Tibial nerve (tissue), 4 donors: ENCODE data around the gene GATAD1. TPM values are rescaled to one million over a fixed set of nuclear protein-coding genes. Genes with fewer than 3 reads are reported as not detected.
"Not testable (repeated sequence)": the region's sequence is repeated elsewhere in the genome, so short reads cannot be mapped to it uniquely, and the experiment has no call there.

ENCODE experiments used
- DNase-seq, 2 donors: peaks; one replicate each; pipeline ENCODE4 v3.0.0-alpha.2; 2019; ENCODE audit warnings: low spot score in 2 of 2
- H3K27ac ChIP-seq, 4 donors: fragments of 200-600 bp; sonication (generic) in 3 of 4; one replicate each; pipeline ENCODE4 v1.5.1; 2017 to 2019; ENCODE audit warnings: mild to moderate bottlenecking in 1 of 4
- H3K27me3 ChIP-seq, 2 donors: fragments of 200-600 bp; sonication (generic) in 1 of 2; one replicate each; pipeline versions ENCODE4 v1.5.1 to v1.6.0; 2017 to 2019
- H3K36me3 ChIP-seq, 3 donors: fragments of 200-600 bp; sonication (generic); one replicate each; pipeline ENCODE4 v1.5.1; 2018 to 2019
- H3K4me1 ChIP-seq, 4 donors: fragments of 200-600 bp; sonication (generic) in 3 of 4; one replicate each; pipeline ENCODE4 v1.5.1; 2017 to 2019
- H3K4me3 ChIP-seq, 4 donors: fragments of 200-600 bp; sonication (generic) in 3 of 4; one replicate each; pipeline ENCODE4 v1.5.1; 2017 to 2019; ENCODE audit warnings: mild to moderate bottlenecking in 1 of 4, moderate library complexity in 1 of 4
- H3K9me3 ChIP-seq, 4 donors: fragments of 200-600 bp; sonication (generic) in 3 of 4; one replicate each; pipeline ENCODE4 v1.5.1; 2017 to 2019
- CTCF ChIP-seq, 5 experiments: fragments of 200-600 bp in 3 of 5; fragments of 450-650 bp in 2 of 5; sonication (generic) in 3 of 5; IDR thresholded peaks; one replicate each; pipeline ENCODE4 v1.5.1; 2016 to 2019; ENCODE audit warnings: antibody characterized with exemption in 5 of 5, mild to moderate bottlenecking in 3 of 5, moderate library complexity in 2 of 5
- EP300 ChIP-seq, 2 donors: sonication (generic); formaldehyde crosslinking; IDR thresholded peaks; one replicate each; pipeline ENCODE4 v1.6.1; 2017; ENCODE audit warnings: antibody characterized with exemption in 2 of 2, mild to moderate bottlenecking in 1 of 2
- POLR2A ChIP-seq, 2 donors: fragments of 450-650 bp; IDR thresholded peaks; one replicate each; pipeline ENCODE4 v1.6.1; 2017; ENCODE audit warnings: antibody characterized with exemption in 2 of 2, mild to moderate bottlenecking in 2 of 2, moderate library complexity in 2 of 2
- WGBS, 2 donors: methylation state at CpG; one replicate each; pipeline ENCODE4 v1.1.5; 2018; 5-methylcytosine and 5-hydroxymethylcytosine counted together
- total RNA-seq, 4 donors: library from RNA; depleted of rRNA; stranded (reverse); fragments of >200 nt; gene quantifications; one replicate each; pipeline ENCODE4 v1.1.0, GENCODE V29; 2016

Gene GATAD1
- total RNA-seq, 4 donors from 2014 or later = 46.8 to 91.2 (median 55.9) TPM

- TF ChIP-seq POLR2A (IDR thresholded peaks at IDR 0.05) (no peak), CTCF (IDR thresholded peaks at IDR 0.05) (no peak), EP300 (IDR thresholded peaks at IDR 0.05) (no peak)
- Histone ChIP-seq H3K9me3 (no peaks in the 10 kb centered on the region), H3K27me3 (no peaks in the 10 kb centered on the region), H3K36me3 (peaks cover 0 to 42% (median 0%) of the 10 kb centered on the region in 3 donors), H3K4me3 (no peak overlapping the region), H3K4me1 (no peaks in the 10 kb centered on the region), H3K27ac (no peak overlapping the region)
- no peak for DNase-seq
- 89 to 94% methylated on average over 6 of the region's 6 CpGs for WGBS, 2 donors
These were observed 43.6 kb upstream of the GATAD1 start for GRCh38 chr7:92403760-92404074.

- Histone ChIP-seq H3K4me1 (no peaks in the 10 kb centered on the region), H3K36me3 (peaks cover 0 to 38% (median 0%) of the 10 kb centered on the region in 3 donors), H3K27ac (no peak overlapping the region), H3K27me3 (no peaks in the 10 kb centered on the region), H3K4me3 (no peak overlapping the region), H3K9me3 (no peaks in the 10 kb centered on the region)
- TF ChIP-seq CTCF (IDR thresholded peaks at IDR 0.05) (no peak), EP300 (IDR thresholded peaks at IDR 0.05) (no peak), POLR2A (IDR thresholded peaks at IDR 0.05) (no peak)
- DNase-seq = no peak
- WGBS, 2 donors = 58 to 65% methylated on average over 6 of the region's 6 CpGs
These were observed 43.1 kb upstream of the GATAD1 start for GRCh38 chr7:92404170-92404614.

- no peaks in the 10 kb centered on the region for H3K9me3 ChIP-seq
- H3K27ac ChIP-seq = no peak overlapping the region
- TF ChIP-seq CTCF (IDR thresholded peaks at IDR 0.05) = no peak
- no peak for TF ChIP-seq EP300 (IDR thresholded peaks at IDR 0.05)
- no peak for TF ChIP-seq POLR2A (IDR thresholded peaks at IDR 0.05)
- no peaks in the 10 kb centered on the region for H3K36me3 ChIP-seq
- no peak for DNase-seq
- 93 to 97% methylated on average over 1 of the region's 1 CpG for WGBS, 2 donors
- peaks cover 0 to 3% of the 10 kb centered on the region in 2 donors for H3K27me3 ChIP-seq
- H3K4me1 ChIP-seq = no peaks in the 10 kb centered on the region
- no peak overlapping the region for H3K4me3 ChIP-seq
These were observed 37.9 kb upstream of the GATAD1 start for GRCh38 chr7:92409357-92409756.

- H3K27me3 ChIP-seq, DNase-seq, H3K4me1 ChIP-seq, H3K36me3 ChIP-seq, H3K27ac ChIP-seq, H3K9me3 ChIP-seq, H3K4me3 ChIP-seq: not testable (repeated sequence)
- WGBS, 2 donors = 94 to 96% methylated on average over 6 of the region's 6 CpGs
These were observed 37.1 kb upstream of the GATAD1 start for GRCh38 chr7:92410162-92410561.

GRCh38 chr7:92412745-92413144, 34.5 kb upstream of the GATAD1 start:
- H3K9me3 ChIP-seq = no peaks in the 10 kb centered on the region
- H3K27me3 ChIP-seq = peaks cover 0 to 3% of the 10 kb centered on the region in 2 donors
- TF ChIP-seq POLR2A (IDR thresholded peaks at IDR 0.05) = no peak
- no peak for TF ChIP-seq EP300 (IDR thresholded peaks at IDR 0.05)
- no peak for TF ChIP-seq CTCF (IDR thresholded peaks at IDR 0.05)
- no peaks in the 10 kb centered on the region for H3K4me1 ChIP-seq
- DNase-seq = no peak
- 79 to 82% methylated on average over 11 of the region's 11 CpGs for WGBS, 2 donors
- H3K36me3 ChIP-seq = no peaks in the 10 kb centered on the region
- H3K4me3 ChIP-seq = no peak overlapping the region
- H3K27ac ChIP-seq = no peak overlapping the region

GRCh38 chr7:92413550-92413949, 33.7 kb upstream of the GATAD1 start:
- TF ChIP-seq POLR2A (IDR thresholded peaks at IDR 0.05) (no peak), CTCF (IDR thresholded peaks at IDR 0.05) (no peak), EP300 (IDR thresholded peaks at IDR 0.05) (no peak)
- no peak overlapping the region for H3K4me3 ChIP-seq
- no peaks in the 10 kb centered on the region for H3K4me1 ChIP-seq
- peaks cover 0 to 3% of the 10 kb centered on the region in 2 donors for H3K27me3 ChIP-seq
- 58% methylated on average over 5 of the region's 5 CpGs for WGBS, 2 donors
- no peaks in the 10 kb centered on the region for H3K36me3 ChIP-seq
- H3K9me3 ChIP-seq = no peaks in the 10 kb centered on the region
- DNase-seq = no peak
- H3K27ac ChIP-seq = no peak overlapping the region
